SK-N-SH (cell line): Measurements from ENCODE around the gene TCOF1.

ENCODE experiments used
- FOXM1 ChIP-seq: IDR thresholded peaks from 2 replicates; pipeline ENCODE4 v1.4.0; 2012; ENCODE audit warnings: low read depth, mild to moderate bottlenecking
- NFIC ChIP-seq: IDR thresholded peaks from 2 replicates; pipeline ENCODE4 v1.4.0; 2012; ENCODE audit warnings: borderline replicate concordance
- RAD21 ChIP-seq: IDR thresholded peaks from 2 replicates; pipeline ENCODE4 v1.6.1; 2012; ENCODE audit warnings: mild to moderate bottlenecking, low read length
- TF ChIP-seq, protein P1 (sequence below): fragments of 200-600 bp; sonication (generic); IDR thresholded peaks from 2 replicates; pipeline ENCODE4 v1.6.1; 2017; ENCODE audit warnings: antibody characterized with exemption, mild to moderate bottlenecking, moderate library complexity

- TF ChIP-seq, protein P1, sequence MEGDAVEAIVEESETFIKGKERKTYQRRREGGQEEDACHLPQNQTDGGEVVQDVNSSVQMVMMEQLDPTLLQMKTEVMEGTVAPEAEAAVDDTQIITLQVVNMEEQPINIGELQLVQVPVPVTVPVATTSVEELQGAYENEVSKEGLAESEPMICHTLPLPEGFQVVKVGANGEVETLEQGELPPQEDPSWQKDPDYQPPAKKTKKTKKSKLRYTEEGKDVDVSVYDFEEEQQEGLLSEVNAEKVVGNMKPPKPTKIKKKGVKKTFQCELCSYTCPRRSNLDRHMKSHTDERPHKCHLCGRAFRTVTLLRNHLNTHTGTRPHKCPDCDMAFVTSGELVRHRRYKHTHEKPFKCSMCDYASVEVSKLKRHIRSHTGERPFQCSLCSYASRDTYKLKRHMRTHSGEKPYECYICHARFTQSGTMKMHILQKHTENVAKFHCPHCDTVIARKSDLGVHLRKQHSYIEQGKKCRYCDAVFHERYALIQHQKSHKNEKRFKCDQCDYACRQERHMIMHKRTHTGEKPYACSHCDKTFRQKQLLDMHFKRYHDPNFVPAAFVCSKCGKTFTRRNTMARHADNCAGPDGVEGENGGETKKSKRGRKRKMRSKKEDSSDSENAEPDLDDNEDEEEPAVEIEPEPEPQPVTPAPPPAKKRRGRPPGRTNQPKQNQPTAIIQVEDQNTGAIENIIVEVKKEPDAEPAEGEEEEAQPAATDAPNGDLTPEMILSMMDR = no peak
- TF ChIP-seq RAD21 (no peak), NFIC (no peak), FOXM1 (no peak)
These were observed 91.5 kb downstream of the TCOF1 start for GRCh38 chr5:150448952-150449516.
